ENCODE data around the gene UQCC3. TPM values are rescaled to one million over a fixed set of nuclear protein-coding genes. Genes with fewer than 3 reads are reported as not detected.

UQCC3 gene
- total RNA-seq, 2 experiments from 2014 or later: 5.0 to 5.7 TPM

DNA sequence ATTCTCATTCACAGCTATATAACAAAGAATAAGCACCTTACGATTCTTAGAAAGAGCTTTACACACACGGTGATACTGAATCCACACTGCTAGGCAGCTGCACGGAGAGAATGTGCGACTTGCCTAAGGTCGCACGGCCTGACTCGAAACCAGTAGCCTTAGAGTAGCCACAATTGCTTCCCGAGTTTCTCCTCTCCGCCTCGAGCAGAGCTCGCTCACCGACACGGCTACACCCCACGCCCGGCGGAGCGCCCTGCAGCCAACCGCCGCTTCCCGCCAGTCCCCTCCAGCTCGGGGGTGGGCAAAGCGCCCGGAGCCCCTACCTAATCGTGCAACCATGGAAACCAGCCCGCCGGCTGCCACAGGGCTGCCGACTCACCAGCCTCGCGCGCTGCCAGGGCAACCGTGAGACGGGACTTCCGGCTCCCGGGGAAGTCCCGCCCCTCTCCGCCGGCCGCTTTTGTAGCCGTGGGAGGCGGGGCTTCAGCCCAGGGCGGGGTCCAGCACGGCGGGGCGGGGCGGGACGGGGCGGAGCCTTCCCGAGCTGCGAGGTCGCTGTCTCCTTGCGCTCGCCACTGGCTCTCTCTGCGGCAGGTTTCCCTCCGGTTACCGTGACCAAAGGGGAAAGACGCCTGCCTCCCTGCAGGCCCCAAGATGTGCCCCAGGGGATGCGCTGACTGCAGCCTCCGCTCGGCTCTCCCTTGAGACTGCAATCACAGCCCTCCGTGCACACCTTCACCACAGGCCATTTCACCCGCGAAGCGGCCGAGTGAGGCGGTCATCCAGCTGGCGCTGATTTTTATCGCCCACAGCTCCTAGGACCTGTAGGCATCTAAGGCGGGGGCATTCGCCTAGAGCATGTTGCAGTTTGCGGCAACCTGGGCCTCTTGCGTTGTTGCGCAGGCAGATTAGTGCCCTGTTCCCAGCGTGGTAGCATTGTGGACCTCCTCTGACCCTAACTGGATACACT lies 34.7 kb downstream of the UQCC3 start:
- Mint-ChIP-seq H3K27me3 (no peaks in the 10 kb centered on the region), H3K4me1 (peaks cover 39% of the 10 kb centered on the region), H3K9me3 (no peaks in the 10 kb centered on the region), H3K27ac (peak overlapping the region; percentile 76), H3K36me3 (peaks cover 35% of the 10 kb centered on the region), H3K4me3 (peak overlapping the region; percentile 85)
- peak; percentile 94 for DNase-seq

DNA sequence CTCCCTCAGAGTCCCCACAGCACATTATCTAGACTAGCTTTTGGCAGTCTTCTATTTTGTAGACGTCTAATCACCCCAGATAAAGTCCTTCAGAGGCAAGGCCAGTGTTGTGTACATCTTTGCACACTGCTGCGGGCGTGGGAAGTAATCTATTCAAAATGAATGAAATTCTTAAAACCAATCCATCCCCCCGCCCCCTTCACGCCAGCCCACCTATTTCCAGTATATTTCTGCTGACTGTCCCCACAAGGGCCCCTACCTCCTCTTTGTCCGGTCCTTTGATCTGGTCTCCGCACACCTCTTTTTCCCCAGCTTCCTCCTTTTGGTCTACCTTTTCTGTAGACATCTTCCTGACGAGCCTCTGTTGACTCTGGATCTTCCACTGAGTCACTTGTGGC lies 35.4 kb downstream of the UQCC3 start:
- DNase-seq: no peak
- Mint-ChIP-seq H3K4me3 (peak overlapping the region; percentile 56), H3K27me3 (no peaks in the 10 kb centered on the region), H3K9me3 (no peaks in the 10 kb centered on the region), H3K36me3 (peaks cover 37% of the 10 kb centered on the region), H3K27ac (no peak overlapping the region), H3K4me1 (peaks cover 39% of the 10 kb centered on the region)

DNA sequence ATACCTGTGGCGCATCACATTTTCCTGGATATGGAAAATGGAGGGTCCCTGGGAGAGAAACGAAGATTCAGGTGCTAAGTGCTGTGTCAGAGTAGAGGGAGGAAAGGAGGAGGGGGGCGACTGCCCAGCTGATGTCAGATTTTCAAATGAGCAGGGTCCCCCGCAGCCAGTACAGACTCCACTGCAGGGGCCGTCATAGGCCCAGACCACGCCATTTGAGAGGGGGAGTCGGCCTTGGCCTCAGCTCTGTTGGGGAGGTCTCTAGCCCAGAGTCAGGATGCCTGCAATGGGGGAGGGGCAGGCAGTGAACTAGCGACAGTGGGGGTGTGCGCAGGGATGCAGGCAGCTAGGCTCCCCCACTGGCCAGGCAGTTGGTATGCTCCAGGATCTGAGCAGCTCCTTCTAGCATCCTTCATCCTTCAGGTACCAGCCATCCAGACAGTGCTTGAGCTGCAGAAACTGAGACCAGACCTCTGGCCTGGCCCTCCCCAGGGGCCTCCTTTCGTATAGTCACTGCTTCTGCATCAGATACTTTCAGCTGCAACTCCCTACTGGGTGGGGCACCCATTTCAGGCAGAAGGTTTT lies 35.9 kb downstream of the UQCC3 start, which contains the start of the genes BSCL2 and GNG3:
Gene BSCL2 (minus strand): TSS at position 148 of the 585 bp plus-strand sequence. CDS start 229 bp downstream, outside the sequence.
Gene GNG3 (plus strand): TSS at position 400 of the 585 bp plus-strand sequence. CDS start 620 bp downstream, outside the sequence.
- no peak for DNase-seq
- no peaks in the 10 kb centered on the region for H3K27me3 Mint-ChIP-seq
- peak within 1 kb of the TSS; percentile 94 for H3K4me3 Mint-ChIP-seq
- no peaks in the 10 kb centered on the region for H3K9me3 Mint-ChIP-seq
- H3K4me1 Mint-ChIP-seq: peaks cover 43% of the 10 kb centered on the region
- peaks cover 36% of the 10 kb centered on the region for H3K36me3 Mint-ChIP-seq
- peak within 1 kb of the TSS; percentile 98 for H3K27ac Mint-ChIP-seq

DNA sequence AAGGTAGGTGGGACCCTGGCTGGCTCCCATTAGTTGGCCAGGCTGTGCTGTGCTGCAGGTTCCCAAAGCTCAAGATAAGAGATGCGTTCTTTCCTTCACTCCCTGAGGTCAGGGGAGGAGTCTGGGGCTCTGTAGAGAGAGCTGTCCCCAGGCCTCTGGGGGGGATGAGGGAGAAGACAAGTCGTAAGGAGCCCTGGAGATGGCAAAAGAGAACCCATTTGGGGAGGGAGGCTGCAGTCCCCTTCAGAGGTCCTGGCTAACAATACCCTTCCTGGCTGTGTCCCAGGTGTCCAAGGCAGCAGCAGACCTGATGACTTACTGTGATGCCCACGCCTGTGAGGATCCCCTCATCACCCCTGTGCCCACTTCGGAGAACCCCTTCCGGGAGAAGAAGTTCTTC lies 36.9 kb downstream of the UQCC3 start:
- Mint-ChIP-seq H3K9me3 (no peaks in the 10 kb centered on the region), H3K4me3 (peak overlapping the region; percentile 94), H3K36me3 (peaks cover 39% of the 10 kb centered on the region), H3K27ac (peak overlapping the region; percentile 98), H3K4me1 (peaks cover 53% of the 10 kb centered on the region), H3K27me3 (no peaks in the 10 kb centered on the region)
- DNase-seq: no peak

DNA sequence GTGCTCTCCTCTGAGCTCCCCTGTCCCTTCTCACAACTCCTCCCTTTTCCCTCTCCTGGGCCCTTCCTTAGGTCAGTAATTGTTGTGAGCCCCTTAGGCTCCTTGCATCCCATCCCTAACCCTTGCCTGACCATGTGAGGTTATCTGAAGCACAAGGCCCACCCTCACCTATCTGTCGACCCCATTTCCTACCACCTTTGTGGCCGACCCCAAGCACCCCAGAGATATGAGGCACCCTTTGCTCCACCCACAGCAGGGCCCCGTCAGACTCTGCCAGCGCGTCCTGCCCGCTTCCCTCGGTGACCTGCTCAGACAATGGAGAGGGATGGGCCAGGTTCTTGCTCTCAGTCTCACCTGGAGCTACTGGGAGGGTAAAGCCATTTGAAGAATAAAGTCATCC lies 37.3 kb downstream of the UQCC3 start:
- H3K4me1 Mint-ChIP-seq: peaks cover 57% of the 10 kb centered on the region
- H3K4me3 Mint-ChIP-seq: peak overlapping the region; percentile 94
- no peaks in the 10 kb centered on the region for H3K9me3 Mint-ChIP-seq
- H3K36me3 Mint-ChIP-seq: peaks cover 41% of the 10 kb centered on the region
- DNase-seq: peak; percentile 56
- peak overlapping the region; percentile 98 for H3K27ac Mint-ChIP-seq
- H3K27me3 Mint-ChIP-seq: no peaks in the 10 kb centered on the region

DNA sequence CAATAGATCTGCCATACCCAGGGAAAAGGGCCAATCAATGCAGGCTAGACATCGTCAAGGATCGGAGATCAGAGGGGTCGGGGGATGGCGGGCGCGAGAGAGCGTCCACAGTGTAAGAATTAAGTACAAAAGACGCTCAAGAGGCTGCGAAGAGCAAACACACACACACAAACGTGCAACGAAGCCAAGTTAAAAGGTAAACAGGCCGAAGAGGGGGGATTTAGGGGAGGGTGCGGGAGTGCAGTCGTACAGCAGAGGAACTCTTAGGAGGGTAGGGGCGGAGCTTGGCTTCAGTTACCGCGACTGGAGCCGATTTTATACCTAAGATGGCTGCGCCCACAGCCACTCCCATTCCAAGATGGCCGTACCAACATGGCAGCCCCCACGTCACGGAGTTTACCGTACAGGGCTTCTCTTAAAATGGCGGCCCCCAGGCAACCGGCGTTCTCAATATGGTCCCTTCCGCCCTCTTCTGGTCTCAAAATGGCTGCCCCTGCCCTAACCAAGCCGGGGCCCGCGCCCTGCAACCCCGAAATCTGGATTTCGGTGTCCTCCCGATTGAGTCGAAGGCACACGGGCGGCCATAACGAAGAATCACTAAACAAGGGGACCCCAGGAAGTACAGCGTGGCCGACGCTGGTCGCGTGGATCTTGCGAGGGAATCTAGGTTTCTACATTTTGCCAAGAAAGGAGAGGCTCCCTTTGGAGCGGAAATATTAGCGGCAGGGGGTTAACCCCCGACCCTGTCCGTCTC lies 38.0 kb downstream of the UQCC3 start:
- Mint-ChIP-seq H3K4me1 (peaks cover 62% of the 10 kb centered on the region), H3K4me3 (peak overlapping the region; percentile 94), H3K27me3 (no peaks in the 10 kb centered on the region), H3K27ac (peak overlapping the region; percentile 98), H3K36me3 (peaks cover 46% of the 10 kb centered on the region), H3K9me3 (no peaks in the 10 kb centered on the region)
- DNase-seq: peak; percentile 93

DNA sequence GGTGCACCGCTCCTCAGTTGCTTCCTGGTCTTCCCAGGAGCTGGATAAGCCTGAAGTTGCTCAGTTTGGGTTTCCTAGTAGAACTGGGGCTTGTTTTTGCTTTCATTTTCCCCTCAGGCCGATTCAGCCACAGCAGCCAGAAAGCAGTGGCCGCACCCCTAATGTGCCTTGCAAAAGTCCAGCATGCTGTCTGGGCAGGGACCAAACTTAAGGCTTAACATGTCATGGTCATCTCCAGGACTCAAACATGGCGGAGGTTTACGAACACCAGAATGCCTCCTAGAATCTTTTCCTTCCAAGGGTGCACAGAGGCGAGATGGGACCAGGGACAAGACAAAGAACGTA lies 38.5 kb downstream of the UQCC3 start:
- Mint-ChIP-seq H3K27ac (peak overlapping the region; percentile 98), H3K9me3 (no peaks in the 10 kb centered on the region), H3K36me3 (peaks cover 45% of the 10 kb centered on the region), H3K4me3 (peak overlapping the region; percentile 94), H3K27me3 (no peaks in the 10 kb centered on the region), H3K4me1 (peaks cover 66% of the 10 kb centered on the region)
- peak; percentile 16 for DNase-seq

DNA sequence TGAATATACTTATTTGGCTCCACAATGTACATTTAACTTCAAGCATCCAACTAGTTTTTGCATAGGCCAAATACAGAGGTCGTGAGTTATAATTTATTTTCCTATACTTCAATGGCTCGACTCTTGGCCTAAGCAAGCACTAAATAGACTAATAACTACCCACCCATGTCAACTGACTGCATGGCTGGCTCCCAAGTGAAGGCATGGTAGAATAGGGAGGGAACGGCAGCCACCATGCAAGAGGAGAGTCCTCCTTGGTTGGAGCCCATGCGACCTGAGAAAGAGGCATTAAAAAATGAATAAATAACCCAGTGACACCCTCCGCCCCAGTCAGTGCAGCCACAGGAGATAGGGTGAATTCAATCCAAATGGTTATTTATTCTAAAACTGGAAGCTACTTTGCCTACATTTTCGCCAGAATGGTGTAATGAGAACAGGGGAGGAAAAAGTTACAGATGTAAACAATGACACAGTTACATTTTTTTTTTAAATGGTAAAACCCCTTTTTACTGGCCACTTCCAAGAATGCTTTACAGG lies 40.9 kb downstream of the UQCC3 start:
- no peak for DNase-seq
- Mint-ChIP-seq H3K27ac (peak overlapping the region; percentile 89), H3K9me3 (no peaks in the 10 kb centered on the region), H3K27me3 (no peaks in the 10 kb centered on the region), H3K4me3 (no peak overlapping the region), H3K4me1 (peaks cover 62% of the 10 kb centered on the region), H3K36me3 (peaks cover 50% of the 10 kb centered on the region)

DNA sequence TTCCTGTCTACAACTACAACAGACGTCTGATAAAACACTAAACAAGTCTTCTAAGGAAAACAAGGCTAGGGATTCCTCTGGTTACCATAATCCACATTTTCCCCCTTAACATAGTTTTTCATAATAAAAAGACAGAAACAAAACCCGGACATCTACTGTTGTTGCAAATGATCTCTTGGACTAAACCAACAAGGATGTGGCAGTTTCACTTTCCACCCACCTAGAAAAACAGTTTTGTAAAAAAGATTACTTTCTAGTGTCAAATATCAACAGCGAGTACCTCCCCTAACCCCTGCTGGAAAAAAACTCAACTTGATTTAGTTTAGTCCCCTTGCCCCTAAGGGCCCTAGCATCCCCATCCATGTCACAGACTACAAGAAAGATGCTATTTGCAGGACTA lies 41.4 kb downstream of the UQCC3 start:
- no peaks in the 10 kb centered on the region for H3K27me3 Mint-ChIP-seq
- peak overlapping the region; percentile 5 for H3K4me3 Mint-ChIP-seq
- peak overlapping the region; percentile 89 for H3K27ac Mint-ChIP-seq
- H3K36me3 Mint-ChIP-seq: peaks cover 49% of the 10 kb centered on the region
- peaks cover 57% of the 10 kb centered on the region for H3K4me1 Mint-ChIP-seq
- no peak for DNase-seq
- H3K9me3 Mint-ChIP-seq: no peaks in the 10 kb centered on the region

DNA sequence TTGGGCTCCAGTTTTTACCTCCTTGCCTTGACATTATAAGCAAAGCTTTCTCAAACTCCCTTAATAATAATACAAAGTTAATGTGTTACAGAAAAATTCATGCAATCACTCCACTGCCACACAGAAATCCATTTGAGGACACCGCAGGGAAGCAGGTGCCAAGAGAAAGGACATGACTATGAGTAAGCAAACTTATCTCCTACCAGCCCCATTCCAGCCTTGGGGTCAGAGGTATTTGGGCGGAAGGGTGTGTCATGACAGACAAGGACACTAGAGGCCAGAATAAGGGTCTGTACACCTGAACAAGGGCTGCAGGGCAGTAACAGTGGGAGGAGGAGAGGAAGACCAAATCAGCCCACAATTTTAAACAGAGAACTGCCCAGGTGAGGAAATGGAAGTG lies 41.9 kb downstream of the UQCC3 start:
- peaks cover 56% of the 10 kb centered on the region for H3K4me1 Mint-ChIP-seq
- no peaks in the 10 kb centered on the region for H3K27me3 Mint-ChIP-seq
- H3K4me3 Mint-ChIP-seq: no peak overlapping the region
- no peaks in the 10 kb centered on the region for H3K9me3 Mint-ChIP-seq
- peak overlapping the region; percentile 89 for H3K27ac Mint-ChIP-seq
- DNase-seq: no peak
- H3K36me3 Mint-ChIP-seq: peaks cover 54% of the 10 kb centered on the region

DNA sequence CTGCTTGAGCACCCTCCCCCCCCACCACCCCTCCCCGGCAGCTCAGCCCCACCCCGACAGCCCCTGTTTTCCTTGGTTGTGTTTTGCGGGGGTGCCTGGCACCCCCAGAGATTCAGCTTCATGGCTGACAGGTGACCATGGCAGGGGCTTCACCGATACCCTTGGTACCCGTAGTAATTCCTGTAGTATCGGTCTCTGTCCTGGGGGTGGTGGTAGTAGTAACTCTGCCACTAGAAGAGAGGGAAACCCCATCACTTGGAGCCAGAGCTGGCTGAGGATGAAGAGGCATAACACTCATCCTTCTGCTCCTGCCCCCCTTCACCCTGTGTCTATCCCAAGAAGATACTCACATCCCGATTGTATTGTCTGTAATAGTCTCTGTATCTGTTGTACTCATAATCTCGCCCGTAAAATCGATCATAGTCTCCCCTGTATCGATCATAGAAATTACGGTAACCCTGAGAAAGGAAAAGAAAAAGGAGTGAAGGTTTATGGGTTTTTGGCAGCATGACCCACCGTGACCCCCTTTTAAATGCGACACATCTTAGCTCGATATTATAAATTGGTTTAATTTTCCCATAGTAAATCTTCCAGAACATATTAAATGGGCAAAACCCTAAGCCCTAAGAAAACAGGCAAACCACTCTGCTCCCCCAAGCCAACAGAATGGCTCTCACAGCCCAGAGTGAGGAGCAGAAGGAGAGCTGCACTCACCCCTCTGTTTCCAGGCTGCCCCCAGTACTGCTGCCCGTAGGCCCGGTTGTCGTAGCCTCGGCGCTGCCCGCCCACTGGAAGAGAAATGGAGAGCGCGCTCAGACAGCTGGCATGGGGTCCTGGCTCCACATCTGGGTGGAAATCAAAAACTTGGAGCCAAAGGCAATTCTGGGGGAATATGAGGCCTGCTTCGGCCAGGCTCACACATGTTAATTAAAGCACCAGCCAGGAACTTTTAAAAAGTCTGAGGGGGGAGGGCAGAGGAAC lies 44.0 kb downstream of the UQCC3 start:
- peak overlapping the region; percentile 34 for H3K27ac Mint-ChIP-seq
- H3K4me1 Mint-ChIP-seq: peaks cover 49% of the 10 kb centered on the region
- H3K27me3 Mint-ChIP-seq: no peaks in the 10 kb centered on the region
- H3K4me3 Mint-ChIP-seq: no peak overlapping the region
- H3K36me3 Mint-ChIP-seq: peaks cover 53% of the 10 kb centered on the region
- H3K9me3 Mint-ChIP-seq: no peaks in the 10 kb centered on the region
- no peak for DNase-seq

DNA sequence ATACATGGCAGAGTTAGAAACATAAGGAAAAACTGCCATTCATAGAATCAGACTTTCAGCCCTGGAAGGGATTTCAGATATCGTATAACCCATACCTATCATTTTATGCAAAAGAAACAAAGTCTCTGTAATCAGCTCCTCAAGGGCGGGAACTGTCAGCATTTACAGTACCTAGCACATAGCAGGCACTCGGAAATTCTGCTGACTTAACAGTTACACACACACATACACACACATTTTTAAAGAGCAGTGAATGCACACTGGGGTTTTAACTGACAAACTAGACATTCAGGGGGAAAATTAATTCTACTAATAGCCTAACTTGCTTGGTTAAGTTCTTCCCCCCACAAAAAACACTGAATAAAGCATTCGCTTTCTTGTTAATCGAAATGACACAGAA lies 44.7 kb downstream of the UQCC3 start:
- peaks cover 48% of the 10 kb centered on the region for H3K36me3 Mint-ChIP-seq
- DNase-seq: no peak
- H3K4me1 Mint-ChIP-seq: peaks cover 49% of the 10 kb centered on the region
- H3K4me3 Mint-ChIP-seq: no peak overlapping the region
- H3K9me3 Mint-ChIP-seq: no peaks in the 10 kb centered on the region
- peak overlapping the region; percentile 3 for H3K27ac Mint-ChIP-seq
- no peaks in the 10 kb centered on the region for H3K27me3 Mint-ChIP-seq

DNA sequence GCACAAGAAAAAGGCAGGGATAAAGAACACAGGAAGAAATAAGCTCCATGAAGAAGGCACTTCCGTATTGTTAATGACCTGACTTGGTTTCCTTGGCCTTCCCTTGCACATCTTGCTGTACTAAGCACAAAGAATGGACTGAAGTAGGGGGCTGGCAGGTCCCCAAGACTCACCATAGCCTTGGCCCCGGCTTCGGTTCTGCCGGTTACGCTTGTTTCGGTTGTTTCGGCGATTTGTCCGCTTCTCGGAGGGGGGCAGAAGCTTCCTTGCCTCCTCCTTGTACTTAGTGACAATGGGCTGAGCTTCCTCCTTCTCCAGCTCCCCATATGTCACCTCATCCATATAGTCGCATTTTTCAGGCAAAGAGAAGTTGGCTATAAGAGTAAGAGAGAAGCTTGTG lies 45.3 kb downstream of the UQCC3 start:
- Mint-ChIP-seq H3K27ac (no peak overlapping the region), H3K4me1 (peaks cover 49% of the 10 kb centered on the region)
- DNase-seq: no peak

More for the DNA sequence above, 45.3 kb downstream of the UQCC3 start:
- Mint-ChIP-seq H3K9me3 (no peaks in the 10 kb centered on the region), H3K36me3 (peaks cover 52% of the 10 kb centered on the region), H3K4me3 (no peak overlapping the region), H3K27me3 (no peaks in the 10 kb centered on the region)
